PFSK-1 (cell line): ENCODE measurements around the gene FKBP15.

Source experiments
- FOXP2 ChIP-seq: optimal IDR thresholded peaks from 2 replicates; pipeline ENCODE3; 2011; ENCODE audit warnings: borderline replicate concordance, control low read depth, inconsistent platforms; ENCODE audit not compliant: insufficient read depth; ENCODE audit errors: extremely low read length, extremely low read depth
- POLR2AphosphoS5 ChIP-seq: IDR thresholded peaks from 2 replicates; pipeline ENCODE4 v1.6.1; 2012; ENCODE audit warnings: low read depth, mild to moderate bottlenecking, control low read depth, low read length, moderate library complexity
- REST ChIP-seq, 2 experiments: IDR thresholded peaks; 2 replicates each; pipeline versions ENCODE4 v1.6.1 to v1.8.0; 2011 to 2012; ENCODE audit warnings: low read depth in 2 of 2, low read length in 2 of 2, control low read depth in 1 of 2, inconsistent platforms in 1 of 2, mild to moderate bottlenecking in 1 of 2, moderate library complexity in 1 of 2; ENCODE audit not compliant: insufficient read depth in 1 of 2
- SIN3A ChIP-seq: IDR thresholded peaks from 2 replicates; pipeline ENCODE4 v1.6.1; 2012; ENCODE audit warnings: mild to moderate bottlenecking, low read length, moderate library complexity, borderline replicate concordance; ENCODE audit not compliant: insufficient read depth
- TAF1 ChIP-seq: IDR thresholded peaks from 2 replicates; pipeline ENCODE4 v1.6.1; 2012; ENCODE audit warnings: low read length, control low read depth, borderline replicate concordance; ENCODE audit not compliant: insufficient read depth

The FKBP15 gene

DNA sequence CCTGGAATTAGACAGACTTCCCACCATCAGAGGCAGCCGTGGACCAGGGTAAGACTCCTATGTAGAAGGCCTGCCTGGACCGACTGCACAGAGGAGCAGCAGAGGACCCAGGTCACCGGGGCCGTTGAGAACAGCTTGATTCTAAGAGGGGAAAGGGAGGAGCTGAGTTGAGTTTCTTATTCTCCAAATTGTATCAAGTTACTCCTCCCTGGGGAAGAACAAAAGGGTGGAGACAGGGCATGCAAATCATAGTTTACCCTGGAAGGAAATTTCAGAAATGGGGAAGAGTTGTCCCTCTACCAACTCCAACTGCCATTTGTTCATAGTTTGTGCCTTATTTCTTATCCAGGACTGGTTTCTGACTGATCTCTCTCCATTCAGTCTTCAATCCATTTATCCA, 91.2 kb downstream of the FKBP15 start:
- TF ChIP-seq REST (IDR thresholded peaks at IDR 0.05; ENCODE audit: insufficient read depth in 1 of 2, low read depth in 2 of 2, low read length in 2 of 2), result no peak
- no peak for TF ChIP-seq TAF1
- TF ChIP-seq POLR2AphosphoS5, result no peak
- no peak for TF ChIP-seq FOXP2
- no peak for TF ChIP-seq SIN3A

DNA sequence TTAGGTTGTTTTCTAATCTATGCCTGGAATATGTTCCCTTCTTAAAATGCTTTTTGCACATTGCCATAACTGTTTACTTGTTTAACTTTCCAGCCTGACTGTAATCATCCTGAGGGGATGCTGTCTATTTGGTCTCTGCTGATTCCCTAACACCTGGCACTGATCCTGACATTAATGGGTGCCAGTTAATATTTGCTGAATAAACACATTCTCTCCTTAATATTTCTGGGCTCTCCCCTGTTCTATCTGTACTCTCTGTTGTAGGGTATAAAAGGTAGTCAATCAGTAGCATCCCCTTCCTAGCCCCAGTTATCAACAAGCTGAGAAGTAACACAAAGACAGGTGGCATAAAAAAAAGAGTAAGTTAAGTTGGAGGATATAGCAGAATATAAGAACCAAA, 91.6 kb downstream of the FKBP15 start:
- no peak for TF ChIP-seq REST (IDR thresholded peaks at IDR 0.05; ENCODE audit: insufficient read depth in 1 of 2, low read depth in 2 of 2, low read length in 2 of 2)
- TF ChIP-seq SIN3A, result no peak
- TF ChIP-seq POLR2AphosphoS5, result no peak
- TF ChIP-seq TAF1, result no peak
- no peak for TF ChIP-seq FOXP2

GRCh38 chr9:113125386-113126035, 95.6 kb downstream of the FKBP15 start:
- TF ChIP-seq REST (IDR thresholded peaks at IDR 0.05; ENCODE audit: insufficient read depth in 1 of 2, low read depth in 2 of 2, low read length in 2 of 2), result no peak
- TF ChIP-seq FOXP2, result no peak
- no peak for TF ChIP-seq POLR2AphosphoS5
